ENCODE results near the gene OR52A5. TPM values are rescaled to one million over a fixed set of nuclear protein-coding genes. Genes with fewer than 3 reads are reported as not detected.

The OR52A5 gene
- not detected in 5 replicates for total RNA-seq (2022; extraction: Qiagen RNA extraction; ENCODE audit: low read depth)

GRCh38 chr11:5137996-5138395 is at the start of gene OR52A5:
Gene OR52A5, minus strand, starts transcription at chr11:5138356. Its CDS starts 5,714 bp downstream, at chr11:5132642.

GRCh38 chr11:5154657-5155056 is 16.5 kb upstream of the OR52A5 start, which contains the start of gene OR52A1:
Gene OR52A1, minus strand, starts transcription at chr11:5154757. Its CDS starts 2,388 bp downstream, at chr11:5152369.

Other genes starting within 250 kb of the OR52A5 start
- gene OR51A7, start 234.6 kb downstream of the OR52A5 start, total RNA-seq (2022; extraction: Qiagen RNA extraction; ENCODE audit: low read depth): not detected in 5 replicates
- not detected in 5 replicates for gene OR51G2, start 219.0 kb downstream of the OR52A5 start, total RNA-seq (2022; extraction: Qiagen RNA extraction; ENCODE audit: low read depth)
- not detected in 5 replicates for gene OR51G1, start 214.0 kb downstream of the OR52A5 start, total RNA-seq (2022; extraction: Qiagen RNA extraction; ENCODE audit: low read depth)
- not detected in 5 replicates for gene OR51A4, start 190.8 kb downstream of the OR52A5 start, total RNA-seq (2022; extraction: Qiagen RNA extraction; ENCODE audit: low read depth)
- not detected in 5 replicates for gene OR51A2, start 182.6 kb downstream of the OR52A5 start, total RNA-seq (2022; extraction: Qiagen RNA extraction; ENCODE audit: low read depth)
- not detected in 5 replicates for gene OR51L1, start 143.5 kb downstream of the OR52A5 start, total RNA-seq (2022; extraction: Qiagen RNA extraction; ENCODE audit: low read depth)
- gene OR52J3, start 91.8 kb downstream of the OR52A5 start, total RNA-seq (2022; extraction: Qiagen RNA extraction; ENCODE audit: low read depth): not detected in 5 replicates
- gene OR52E2, start 78.7 kb downstream of the OR52A5 start, total RNA-seq (2022; extraction: Qiagen RNA extraction; ENCODE audit: low read depth): not detected in 5 replicates
- gene OR52E1, start 68.8 kb downstream of the OR52A5 start, total RNA-seq (2022; extraction: Qiagen RNA extraction; ENCODE audit: low read depth): not detected in 5 replicates
- gene OR52A1, start 16.4 kb upstream of the OR52A5 start, total RNA-seq (2022; extraction: Qiagen RNA extraction; ENCODE audit: low read depth): not detected in 5 replicates
- gene OR51V1, start 62.3 kb upstream of the OR52A5 start, total RNA-seq (2022; extraction: Qiagen RNA extraction; ENCODE audit: low read depth): not detected in 5 replicates
- not detected in 5 replicates for gene HBB, start 88.7 kb upstream of the OR52A5 start, total RNA-seq (2022; extraction: Qiagen RNA extraction; ENCODE audit: low read depth)
- not detected in 5 replicates for gene HBD, start 96.1 kb upstream of the OR52A5 start, total RNA-seq (2022; extraction: Qiagen RNA extraction; ENCODE audit: low read depth)
- not detected in 5 replicates for gene HBG1, start 111.5 kb upstream of the OR52A5 start, total RNA-seq (2022; extraction: Qiagen RNA extraction; ENCODE audit: low read depth)
- not detected in 5 replicates for gene HBG2, start 116.4 kb upstream of the OR52A5 start, total RNA-seq (2022; extraction: Qiagen RNA extraction; ENCODE audit: low read depth)
- gene HBE1, start 131.6 kb upstream of the OR52A5 start, total RNA-seq (2022; extraction: Qiagen RNA extraction; ENCODE audit: low read depth): not detected in 5 replicates
- gene OR51B4, start 163.6 kb upstream of the OR52A5 start, total RNA-seq (2022; extraction: Qiagen RNA extraction; ENCODE audit: low read depth): not detected in 5 replicates
- not detected in 5 replicates for gene OR51B2, start 185.9 kb upstream of the OR52A5 start, total RNA-seq (2022; extraction: Qiagen RNA extraction; ENCODE audit: low read depth)
- not detected in 5 replicates for gene OR51B5, start 205.2 kb upstream of the OR52A5 start, total RNA-seq (2022; extraction: Qiagen RNA extraction; ENCODE audit: low read depth)
- not detected in 5 replicates for gene OR51B6, start 213.2 kb upstream of the OR52A5 start, total RNA-seq (2022; extraction: Qiagen RNA extraction; ENCODE audit: low read depth)
- not detected in 5 replicates for gene OR51M1, start 245.5 kb upstream of the OR52A5 start, total RNA-seq (2022; extraction: Qiagen RNA extraction; ENCODE audit: low read depth)